Lower leg skin (tissue), 3 donors: ENCODE measurements around the gene SCN8A.

Experiments used
- CTCF ChIP-seq, 3 donors: fragments of 450-650 bp; IDR thresholded peaks; one replicate each; pipeline ENCODE4 v1.5.1; 2016; ENCODE audit warnings: antibody characterized with exemption in 3 of 3, mild to moderate bottlenecking in 3 of 3, moderate library complexity in 2 of 3
- POLR2A ChIP-seq, 2 donors: fragments of 450-650 bp; IDR thresholded peaks; one replicate each; pipeline ENCODE4 v1.6.1; 2016 to 2017; ENCODE audit warnings: antibody characterized with exemption in 2 of 2, mild to moderate bottlenecking in 1 of 2, moderate library complexity in 1 of 2

GRCh38 chr12:51818566-51819300 is 227.7 kb downstream of the SCN8A start:
- TF ChIP-seq CTCF (IDR thresholded peaks at IDR 0.05) = no peak
- TF ChIP-seq POLR2A (IDR thresholded peaks at IDR 0.05) = no peak
